ENCODE results near the gene GRIN2C. TPM values are rescaled to one million over a fixed set of nuclear protein-coding genes. Genes with fewer than 3 reads are reported as not detected.

The GRIN2C gene
- total RNA-seq, 1 donor from 2014 or later: 0.29 TPM

DNA sequence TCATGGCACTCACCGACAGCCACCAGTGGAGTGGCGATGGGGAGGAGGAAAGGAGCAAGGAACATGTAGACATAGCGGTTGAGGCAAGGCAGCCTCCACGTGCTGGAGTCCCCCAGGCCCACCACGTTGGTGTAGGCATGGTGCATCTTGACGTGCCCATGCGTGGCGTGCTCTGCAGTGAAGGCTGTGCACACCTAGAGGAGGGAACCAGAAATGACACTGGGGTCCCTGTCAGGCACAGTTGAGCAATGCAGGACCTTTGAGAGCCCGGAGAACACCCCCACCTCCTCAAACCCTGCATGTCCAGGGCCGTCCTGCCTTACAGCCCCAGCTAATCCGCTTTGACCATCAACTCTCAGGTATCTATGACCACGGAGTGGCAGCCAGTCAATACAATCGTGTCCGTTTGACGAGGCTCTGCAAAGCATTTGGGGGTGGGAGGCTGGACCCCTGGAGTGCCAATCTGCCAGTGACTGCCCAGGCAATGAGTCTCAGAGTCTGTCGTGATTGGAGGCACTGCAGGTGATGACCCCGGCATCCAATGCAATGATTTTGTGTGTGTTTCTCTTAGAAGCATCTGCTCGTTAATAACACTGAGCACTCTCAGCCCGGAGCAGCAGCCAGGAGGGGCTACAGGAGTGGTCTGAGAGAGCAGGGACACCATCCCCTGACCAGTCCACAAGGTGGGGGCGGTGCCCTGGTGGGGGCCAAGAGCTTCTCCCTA, 23.0 kb upstream of the GRIN2C start:
- no peak for DNase-seq (ENCODE audit: low spot score in 2 of 2, unreplicated experiment in 2 of 2)
- no peaks in the 10 kb centered on the region for H3K36me3 Mint-ChIP-seq
- H3K4me3 Mint-ChIP-seq: no peak overlapping the region
- H3K4me1 Mint-ChIP-seq: no peaks in the 10 kb centered on the region
- H3K27me3 Mint-ChIP-seq (ENCODE audit: low read depth): peaks cover 27% of the 10 kb centered on the region
- no peaks in the 10 kb centered on the region for H3K9me3 Mint-ChIP-seq
- TF ChIP-seq, protein P1, sequence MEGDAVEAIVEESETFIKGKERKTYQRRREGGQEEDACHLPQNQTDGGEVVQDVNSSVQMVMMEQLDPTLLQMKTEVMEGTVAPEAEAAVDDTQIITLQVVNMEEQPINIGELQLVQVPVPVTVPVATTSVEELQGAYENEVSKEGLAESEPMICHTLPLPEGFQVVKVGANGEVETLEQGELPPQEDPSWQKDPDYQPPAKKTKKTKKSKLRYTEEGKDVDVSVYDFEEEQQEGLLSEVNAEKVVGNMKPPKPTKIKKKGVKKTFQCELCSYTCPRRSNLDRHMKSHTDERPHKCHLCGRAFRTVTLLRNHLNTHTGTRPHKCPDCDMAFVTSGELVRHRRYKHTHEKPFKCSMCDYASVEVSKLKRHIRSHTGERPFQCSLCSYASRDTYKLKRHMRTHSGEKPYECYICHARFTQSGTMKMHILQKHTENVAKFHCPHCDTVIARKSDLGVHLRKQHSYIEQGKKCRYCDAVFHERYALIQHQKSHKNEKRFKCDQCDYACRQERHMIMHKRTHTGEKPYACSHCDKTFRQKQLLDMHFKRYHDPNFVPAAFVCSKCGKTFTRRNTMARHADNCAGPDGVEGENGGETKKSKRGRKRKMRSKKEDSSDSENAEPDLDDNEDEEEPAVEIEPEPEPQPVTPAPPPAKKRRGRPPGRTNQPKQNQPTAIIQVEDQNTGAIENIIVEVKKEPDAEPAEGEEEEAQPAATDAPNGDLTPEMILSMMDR (IDR thresholded peaks at IDR 0.05; ENCODE audit: unreplicated experiment): no peak
- no peak overlapping the region for H3K27ac Mint-ChIP-seq

DNA sequence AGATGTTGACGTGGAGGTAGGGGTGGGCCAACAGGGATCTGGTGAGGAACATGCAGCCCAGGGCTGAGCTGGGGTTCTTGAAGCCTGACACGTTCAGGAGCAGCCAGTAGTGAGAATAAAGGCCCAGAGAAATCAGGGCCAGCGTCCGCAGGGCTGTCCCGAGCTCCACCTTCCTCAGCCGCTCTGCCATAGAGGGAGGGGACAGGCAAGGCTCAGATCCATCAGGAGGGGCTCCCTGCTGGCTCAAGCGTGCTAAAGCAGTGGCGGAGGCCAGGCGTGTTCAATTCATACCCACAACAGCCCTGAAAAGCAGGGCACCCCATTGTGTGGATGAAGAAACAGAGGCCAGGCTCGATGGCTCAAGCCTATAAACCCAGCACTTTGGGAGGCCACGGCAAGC, 21.4 kb upstream of the GRIN2C start:
- TF ChIP-seq, protein P1 (IDR thresholded peaks at IDR 0.05; ENCODE audit: unreplicated experiment): no peak
- no peak overlapping the region for H3K4me3 Mint-ChIP-seq
- H3K36me3 Mint-ChIP-seq: no peaks in the 10 kb centered on the region
- no peak overlapping the region for H3K27ac Mint-ChIP-seq
- H3K27me3 Mint-ChIP-seq (ENCODE audit: low read depth): peaks cover 21% of the 10 kb centered on the region
- DNase-seq (ENCODE audit: low spot score in 2 of 2, unreplicated experiment in 2 of 2): no peak
- no peaks in the 10 kb centered on the region for H3K4me1 Mint-ChIP-seq
- no peaks in the 10 kb centered on the region for H3K9me3 Mint-ChIP-seq

DNA sequence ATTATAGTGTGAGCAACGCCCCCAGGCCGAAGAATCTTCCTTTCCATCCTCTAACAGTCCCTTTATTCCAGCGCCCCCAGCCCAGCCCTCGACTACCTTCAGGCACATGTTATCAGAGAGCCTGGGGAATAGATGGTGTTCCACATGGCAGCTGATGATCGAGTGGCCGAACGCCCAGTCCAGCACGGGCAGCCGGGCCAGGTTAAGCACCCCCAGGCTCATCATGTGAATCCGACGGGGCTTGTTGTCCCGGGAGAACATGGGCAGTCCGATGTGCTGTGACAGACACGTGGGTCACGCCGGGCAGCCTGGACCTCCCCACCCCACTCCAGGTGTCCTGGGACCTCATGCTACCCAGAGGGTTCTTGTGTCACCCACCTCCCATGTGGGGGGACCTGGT, 19.6 kb upstream of the GRIN2C start:
- Mint-ChIP-seq H3K9me3 (no peaks in the 10 kb centered on the region), H3K4me1 (no peaks in the 10 kb centered on the region)
- TF ChIP-seq, protein P1 (IDR thresholded peaks at IDR 0.05; ENCODE audit: unreplicated experiment): no peak

DNA sequence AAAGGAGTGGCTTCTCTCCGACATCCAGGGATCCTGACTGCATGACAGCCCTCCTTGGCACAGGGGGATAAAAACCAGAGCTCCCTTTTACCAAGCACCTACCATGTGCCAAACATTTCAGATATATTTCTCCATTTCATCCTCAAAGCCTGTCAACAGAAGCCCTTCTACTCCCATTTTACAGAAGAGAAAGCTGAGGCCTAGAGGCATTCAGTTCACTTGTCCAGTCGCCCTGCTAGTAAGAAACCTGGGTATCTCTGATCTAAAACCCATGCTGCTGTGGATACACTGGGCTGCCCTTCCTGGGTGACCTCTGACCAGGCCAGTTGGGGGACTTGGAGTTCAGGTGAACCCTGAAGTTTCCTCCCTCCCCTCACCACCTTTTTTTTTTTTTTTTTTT, 19.0 kb upstream of the GRIN2C start:
- Mint-ChIP-seq H3K4me3 (no peak overlapping the region), H3K4me1 (peaks cover 3% of the 10 kb centered on the region), H3K36me3 (no peaks in the 10 kb centered on the region), H3K27ac (no peak overlapping the region), H3K9me3 (no peaks in the 10 kb centered on the region), H3K27me3 (ENCODE audit: low read depth) (peaks cover 14% of the 10 kb centered on the region)
- TF ChIP-seq, protein P1 (IDR thresholded peaks at IDR 0.05; ENCODE audit: unreplicated experiment): no peak
- no peak for DNase-seq (ENCODE audit: low spot score in 2 of 2, unreplicated experiment in 2 of 2)

More for the DNA sequence above, 19.6 kb upstream of the GRIN2C start:
- no peak for DNase-seq (ENCODE audit: low spot score in 2 of 2, unreplicated experiment in 2 of 2)
- H3K36me3 Mint-ChIP-seq: no peaks in the 10 kb centered on the region
- no peak overlapping the region for H3K27ac Mint-ChIP-seq
- no peak overlapping the region for H3K4me3 Mint-ChIP-seq
- H3K27me3 Mint-ChIP-seq (ENCODE audit: low read depth): peaks cover 14% of the 10 kb centered on the region

DNA sequence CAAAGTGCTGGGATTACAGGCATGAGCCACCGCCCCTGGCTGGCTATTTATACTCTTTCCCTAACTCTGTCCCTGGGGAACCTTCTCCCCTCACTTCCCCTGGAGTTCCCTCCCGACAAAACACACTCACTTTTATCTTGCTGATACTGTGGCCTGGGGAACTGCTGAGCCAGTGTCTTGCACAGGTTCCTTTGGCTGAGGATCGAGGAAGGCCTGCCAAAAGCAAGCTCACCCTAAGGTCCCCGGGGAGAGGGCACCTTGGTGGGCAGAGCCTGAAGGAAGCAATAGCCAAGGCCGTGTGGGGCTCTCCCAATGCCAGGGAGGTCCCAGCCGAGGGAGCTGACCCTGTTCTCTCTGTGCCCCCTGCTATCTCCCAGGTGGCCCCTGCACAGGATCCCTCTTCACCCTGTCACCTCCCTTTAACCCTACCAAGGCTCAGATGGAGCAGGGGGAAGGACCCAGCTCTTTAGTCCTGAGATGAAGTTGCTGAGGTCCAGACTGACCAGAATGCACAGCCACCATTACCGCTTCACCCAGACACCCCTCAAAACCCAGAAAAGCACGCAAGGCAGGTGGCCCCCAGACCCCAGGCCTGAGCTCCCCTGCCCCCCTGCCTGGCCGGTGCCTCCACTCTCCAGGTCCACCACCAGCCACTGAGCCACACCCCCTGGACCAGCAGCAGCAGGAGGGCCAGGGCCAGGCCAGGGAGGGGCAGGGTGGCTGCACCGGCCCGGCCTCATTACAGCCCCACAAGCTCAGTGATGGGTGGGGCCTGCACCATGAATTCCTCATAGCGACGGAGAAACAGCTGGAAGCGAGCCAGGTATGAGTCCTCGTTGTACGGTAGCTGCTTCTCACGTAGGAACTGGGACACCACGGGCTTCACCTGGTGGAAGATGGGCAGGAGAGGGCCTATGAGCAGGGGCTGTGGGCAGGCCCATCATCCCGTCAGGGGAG, 18.2 kb upstream of the GRIN2C start:
- H3K36me3 Mint-ChIP-seq: no peaks in the 10 kb centered on the region
- no peak for DNase-seq (ENCODE audit: low spot score in 2 of 2, unreplicated experiment in 2 of 2)
- H3K4me1 Mint-ChIP-seq: peaks cover 5% of the 10 kb centered on the region
- H3K27me3 Mint-ChIP-seq (ENCODE audit: low read depth): peaks cover 9% of the 10 kb centered on the region
- no peak overlapping the region for H3K27ac Mint-ChIP-seq
- H3K4me3 Mint-ChIP-seq: no peak overlapping the region
- no peaks in the 10 kb centered on the region for H3K9me3 Mint-ChIP-seq
- TF ChIP-seq, protein P1 (IDR thresholded peaks at IDR 0.05; ENCODE audit: unreplicated experiment): no peak
